ENCODE results near the gene DPH6.

DPH6 gene

DNA sequence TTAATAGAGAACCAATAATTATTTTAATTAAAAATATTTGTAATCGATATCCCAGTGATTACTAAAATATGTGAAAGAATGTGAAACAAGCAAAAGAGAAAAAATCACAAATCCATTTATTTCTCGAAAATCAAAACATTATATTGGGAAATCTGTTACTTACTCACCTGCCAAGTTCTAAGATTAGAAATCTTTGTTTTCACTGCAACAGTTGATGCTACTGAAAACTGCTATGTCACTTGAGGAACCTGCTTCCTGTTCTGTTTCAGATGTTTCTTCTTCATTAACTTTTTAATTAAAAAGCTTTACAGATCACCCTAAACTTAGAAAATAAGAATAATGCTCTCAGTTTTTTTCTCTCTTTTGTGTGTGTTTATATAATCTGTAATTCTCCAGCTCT, 13.7 kb upstream of the DPH6 start:
- Histone ChIP-seq H3K27ac (ENCODE audit: low read length) (no peak overlapping the region), H3K36me3 (ENCODE audit: insufficient read depth, low read depth, low read length) (no peaks in the 10 kb centered on the region), H3K9ac (ENCODE audit: low read depth, low read length) (no peak overlapping the region), H3K27me3 (ENCODE audit: insufficient read depth, low read length) (no peaks in the 10 kb centered on the region), H3K4me3 (ENCODE audit: low read length) (no peak overlapping the region), H3K4me1 (ENCODE audit: insufficient read depth, low read length) (no peaks in the 10 kb centered on the region), H3K9me3 (ENCODE audit: insufficient read depth, low read depth, low read length) (no peaks in the 10 kb centered on the region)

DNA sequence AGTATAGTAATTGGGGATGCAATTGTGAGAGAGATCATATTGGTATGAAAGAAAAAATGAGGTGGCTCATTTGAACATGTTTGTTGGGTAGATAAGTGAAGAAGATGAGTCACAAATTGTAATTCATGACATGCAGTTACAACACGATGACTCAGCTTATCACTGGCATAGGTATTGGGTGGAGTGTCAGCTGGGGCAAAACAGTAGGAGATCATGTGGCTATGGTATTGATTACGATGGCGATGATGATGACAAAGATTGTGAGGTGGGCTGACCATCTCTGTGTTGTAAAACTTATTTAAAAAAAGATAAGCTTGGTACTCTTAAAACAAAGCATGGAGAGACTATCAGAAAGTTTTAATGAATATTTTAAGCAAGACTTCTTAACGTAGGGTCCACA, 11.6 kb upstream of the DPH6 start:
- no peaks in the 10 kb centered on the region for H3K9me3 ChIP-seq (ENCODE audit: insufficient read depth, low read depth, low read length)
- H3K27ac ChIP-seq (ENCODE audit: low read length), result no peak overlapping the region
- no peak overlapping the region for H3K4me3 ChIP-seq (ENCODE audit: low read length)
- H3K36me3 ChIP-seq (ENCODE audit: insufficient read depth, low read depth, low read length), result no peaks in the 10 kb centered on the region
- H3K4me1 ChIP-seq (ENCODE audit: insufficient read depth, low read length), result 0 out of 2 replicates have a peak, but pooled peaks cover 5% of the 10 kb centered on the region
- H3K9ac ChIP-seq (ENCODE audit: low read depth, low read length), result no peak overlapping the region
- H3K27me3 ChIP-seq (ENCODE audit: insufficient read depth, low read length), result no peaks in the 10 kb centered on the region

DNA sequence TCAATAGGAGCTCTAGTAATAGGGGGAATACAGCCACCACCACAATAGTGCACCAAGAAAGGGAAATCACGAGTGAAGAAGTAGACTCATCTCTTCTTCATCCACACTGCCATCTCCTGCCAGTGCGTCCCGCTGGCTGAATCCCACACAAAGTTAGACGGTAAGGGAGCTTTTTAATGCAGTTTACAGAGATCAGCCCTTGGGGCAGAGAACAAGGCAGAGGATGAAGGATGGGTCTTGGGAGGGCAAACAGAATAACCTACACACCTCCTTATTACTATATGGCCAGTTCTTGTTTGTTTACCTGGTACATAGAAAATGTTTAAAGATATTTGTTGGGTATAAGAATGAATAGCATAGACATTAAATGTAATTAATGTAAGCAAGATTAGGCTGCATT, 11.0 kb upstream of the DPH6 start:
- H3K4me3 ChIP-seq (ENCODE audit: low read length), result no peak overlapping the region
- H3K27ac ChIP-seq (ENCODE audit: low read length), result no peak overlapping the region
- H3K9ac ChIP-seq (ENCODE audit: low read depth, low read length), result no peak overlapping the region
- H3K4me1 ChIP-seq (ENCODE audit: insufficient read depth, low read length), result 0 out of 2 replicates have a peak, but pooled peaks cover 5% of the 10 kb centered on the region
- no peaks in the 10 kb centered on the region for H3K9me3 ChIP-seq (ENCODE audit: insufficient read depth, low read depth, low read length)
- no peaks in the 10 kb centered on the region for H3K36me3 ChIP-seq (ENCODE audit: insufficient read depth, low read depth, low read length)
- H3K27me3 ChIP-seq (ENCODE audit: insufficient read depth, low read length), result no peaks in the 10 kb centered on the region

DNA sequence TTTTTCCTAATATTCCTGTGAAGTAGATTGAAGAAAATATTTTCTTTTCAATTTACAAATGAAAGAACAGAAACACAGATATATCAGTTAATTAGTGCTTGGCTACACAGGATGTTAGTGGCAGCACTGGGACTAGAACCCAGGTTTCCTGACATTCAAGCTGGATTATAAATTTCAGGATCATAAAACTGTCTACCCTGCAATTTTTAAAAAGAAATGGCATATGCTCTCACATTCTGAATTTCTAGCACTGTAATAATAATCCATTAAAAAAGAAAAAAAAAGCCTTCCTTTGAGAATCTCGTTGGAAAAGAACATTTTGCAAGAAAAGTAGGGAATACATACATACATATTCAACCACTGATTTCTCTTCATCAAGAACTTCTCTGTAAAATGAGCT, 9.3 kb upstream of the DPH6 start:
- Histone ChIP-seq H3K4me3 (ENCODE audit: low read length) (no peak overlapping the region), H3K9ac (ENCODE audit: low read depth, low read length) (no peak overlapping the region), H3K27me3 (ENCODE audit: insufficient read depth, low read length) (no peaks in the 10 kb centered on the region), H3K9me3 (ENCODE audit: insufficient read depth, low read depth, low read length) (no peaks in the 10 kb centered on the region), H3K27ac (ENCODE audit: low read length) (no peak overlapping the region), H3K36me3 (ENCODE audit: insufficient read depth, low read depth, low read length) (no peaks in the 10 kb centered on the region), H3K4me1 (ENCODE audit: insufficient read depth, low read length) (peaks cover 9% of the 10 kb centered on the region; the same call in 1 of the 2 replicates)

DNA sequence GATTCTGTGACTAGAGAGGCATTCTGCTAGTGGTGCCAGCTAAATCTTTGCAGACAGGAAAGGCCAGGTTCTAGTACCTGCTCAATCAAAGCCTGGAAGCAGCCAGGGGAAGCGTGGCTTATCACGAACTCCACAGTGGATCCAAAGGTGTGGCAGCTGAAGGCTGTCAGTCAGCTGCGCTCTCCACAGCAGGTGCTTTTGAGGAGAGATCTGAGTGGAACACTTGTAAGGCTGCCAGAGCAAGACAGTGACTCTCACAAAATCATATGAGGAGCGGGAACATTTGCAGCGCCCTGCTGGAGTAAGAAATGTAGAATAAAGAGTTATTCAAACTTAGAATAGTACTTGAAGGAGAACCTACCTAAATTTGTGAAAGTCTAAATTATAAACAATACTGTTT, 5.0 kb upstream of the DPH6 start:
- Histone ChIP-seq H3K9ac (ENCODE audit: low read depth, low read length) (no peak overlapping the region), H3K4me3 (ENCODE audit: low read length) (no peak overlapping the region), H3K9me3 (ENCODE audit: insufficient read depth, low read depth, low read length) (no peaks in the 10 kb centered on the region), H3K27me3 (ENCODE audit: insufficient read depth, low read length) (no peaks in the 10 kb centered on the region), H3K36me3 (ENCODE audit: insufficient read depth, low read depth, low read length) (no peaks in the 10 kb centered on the region), H3K27ac (ENCODE audit: low read length) (no peak overlapping the region), H3K4me1 (ENCODE audit: insufficient read depth, low read length) (peaks cover 42% of the 10 kb centered on the region)

DNA sequence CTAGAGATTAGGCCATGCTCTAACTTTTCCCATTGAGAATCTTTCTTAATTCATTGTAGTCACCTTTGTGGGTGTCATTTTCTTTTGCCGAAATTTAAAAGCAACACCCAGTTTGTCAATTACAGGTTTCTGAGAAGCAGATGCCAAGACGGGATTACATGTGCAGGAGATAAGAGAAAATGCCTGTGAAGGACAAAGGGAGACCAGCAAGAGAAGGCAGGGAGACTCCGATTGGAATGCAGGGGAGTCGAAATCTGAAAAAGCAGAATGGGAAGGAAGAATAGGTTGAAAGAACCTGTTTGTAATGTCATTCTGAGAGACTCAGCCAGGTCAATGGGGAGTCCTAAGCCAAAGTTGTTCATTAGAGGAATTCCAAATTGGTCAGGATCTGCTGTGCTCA, 3.6 kb upstream of the DPH6 start:
- Histone ChIP-seq H3K27me3 (ENCODE audit: insufficient read depth, low read length) (no peaks in the 10 kb centered on the region), H3K4me1 (ENCODE audit: insufficient read depth, low read length) (peaks cover 47% of the 10 kb centered on the region), H3K27ac (ENCODE audit: low read length) (peak overlapping the region; percentile 63), H3K9ac (ENCODE audit: low read depth, low read length) (peak overlapping the region; percentile 59; the same call in 1 of the 2 replicates), H3K4me3 (ENCODE audit: low read length) (0 out of 2 replicates have a peak overlapping the region, but pooled peaks have one; percentile 86), H3K36me3 (ENCODE audit: insufficient read depth, low read depth, low read length) (no peaks in the 10 kb centered on the region), H3K9me3 (ENCODE audit: insufficient read depth, low read depth, low read length) (no peaks in the 10 kb centered on the region)

DNA sequence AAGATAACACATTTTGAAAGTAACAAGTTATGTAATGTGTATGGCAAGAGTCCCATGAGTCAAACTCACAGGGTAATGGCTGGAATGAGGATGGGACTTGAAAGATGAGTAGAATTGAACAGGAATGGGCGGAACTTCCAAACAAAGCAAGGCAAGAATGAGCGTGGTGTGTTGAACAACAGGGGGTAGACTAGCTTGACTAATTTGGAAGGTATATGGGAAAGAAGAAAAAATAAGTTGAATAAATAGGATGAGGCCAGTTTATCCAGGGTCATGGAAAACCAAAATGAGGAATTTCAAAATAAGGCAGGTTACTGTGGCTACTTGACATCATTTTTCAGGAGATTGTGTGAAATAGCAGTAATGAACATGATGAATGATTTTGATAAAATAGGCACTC, 2.5 kb upstream of the DPH6 start:
- peak overlapping the region; percentile 63 for H3K27ac ChIP-seq (ENCODE audit: low read length)
- H3K9ac ChIP-seq (ENCODE audit: low read depth, low read length), result peak overlapping the region; percentile 59; the same call in 1 of the 2 replicates

DNA sequence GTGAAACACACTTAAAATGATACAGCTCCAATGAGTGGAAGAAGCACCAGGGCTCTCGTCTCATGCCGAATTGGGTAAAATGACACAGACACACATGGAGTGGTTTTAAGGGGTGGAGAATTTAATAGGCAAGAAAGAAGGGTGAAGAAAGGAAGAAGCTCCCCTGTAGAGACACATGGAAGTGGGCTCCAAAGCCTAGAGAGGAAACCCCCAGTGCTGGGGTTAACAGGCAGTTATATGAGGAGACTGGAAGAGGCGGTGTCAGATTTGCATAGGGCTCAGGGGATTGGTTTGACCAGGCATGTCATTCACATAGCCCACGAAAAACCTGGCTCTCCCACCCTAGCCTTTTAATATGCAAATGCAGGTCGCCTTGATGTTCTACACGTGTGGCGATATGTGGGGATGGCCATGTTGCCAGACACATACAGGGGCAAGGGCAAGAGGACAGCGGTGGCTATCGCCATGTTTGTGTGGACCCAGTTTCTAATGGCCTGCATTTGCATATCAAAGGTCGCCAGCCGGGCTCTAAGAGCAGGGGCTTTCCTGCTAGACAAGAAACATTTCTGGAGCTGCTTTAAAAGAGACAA, 1.9 kb upstream of the DPH6 start:
- peak overlapping the region; percentile 85; the same call in 1 of the 2 replicates for H3K9ac ChIP-seq (ENCODE audit: low read depth, low read length)
- no peaks in the 10 kb centered on the region for H3K9me3 ChIP-seq (ENCODE audit: insufficient read depth, low read depth, low read length)
- peak overlapping the region; percentile 63 for H3K27ac ChIP-seq (ENCODE audit: low read length)
- no peaks in the 10 kb centered on the region for H3K36me3 ChIP-seq (ENCODE audit: insufficient read depth, low read depth, low read length)
- H3K4me1 ChIP-seq (ENCODE audit: insufficient read depth, low read length), result peaks cover 42% of the 10 kb centered on the region
- no peaks in the 10 kb centered on the region for H3K27me3 ChIP-seq (ENCODE audit: insufficient read depth, low read length)
- H3K4me3 ChIP-seq (ENCODE audit: low read length), result peak overlapping the region; percentile 86

More for the DNA sequence above, 2.5 kb upstream of the DPH6 start:
- Histone ChIP-seq H3K4me3 (ENCODE audit: low read length) (peak overlapping the region; percentile 86), H3K27me3 (ENCODE audit: insufficient read depth, low read length) (no peaks in the 10 kb centered on the region), H3K9me3 (ENCODE audit: insufficient read depth, low read depth, low read length) (no peaks in the 10 kb centered on the region), H3K4me1 (ENCODE audit: insufficient read depth, low read length) (peaks cover 42% of the 10 kb centered on the region), H3K36me3 (ENCODE audit: insufficient read depth, low read depth, low read length) (no peaks in the 10 kb centered on the region)

DNA sequence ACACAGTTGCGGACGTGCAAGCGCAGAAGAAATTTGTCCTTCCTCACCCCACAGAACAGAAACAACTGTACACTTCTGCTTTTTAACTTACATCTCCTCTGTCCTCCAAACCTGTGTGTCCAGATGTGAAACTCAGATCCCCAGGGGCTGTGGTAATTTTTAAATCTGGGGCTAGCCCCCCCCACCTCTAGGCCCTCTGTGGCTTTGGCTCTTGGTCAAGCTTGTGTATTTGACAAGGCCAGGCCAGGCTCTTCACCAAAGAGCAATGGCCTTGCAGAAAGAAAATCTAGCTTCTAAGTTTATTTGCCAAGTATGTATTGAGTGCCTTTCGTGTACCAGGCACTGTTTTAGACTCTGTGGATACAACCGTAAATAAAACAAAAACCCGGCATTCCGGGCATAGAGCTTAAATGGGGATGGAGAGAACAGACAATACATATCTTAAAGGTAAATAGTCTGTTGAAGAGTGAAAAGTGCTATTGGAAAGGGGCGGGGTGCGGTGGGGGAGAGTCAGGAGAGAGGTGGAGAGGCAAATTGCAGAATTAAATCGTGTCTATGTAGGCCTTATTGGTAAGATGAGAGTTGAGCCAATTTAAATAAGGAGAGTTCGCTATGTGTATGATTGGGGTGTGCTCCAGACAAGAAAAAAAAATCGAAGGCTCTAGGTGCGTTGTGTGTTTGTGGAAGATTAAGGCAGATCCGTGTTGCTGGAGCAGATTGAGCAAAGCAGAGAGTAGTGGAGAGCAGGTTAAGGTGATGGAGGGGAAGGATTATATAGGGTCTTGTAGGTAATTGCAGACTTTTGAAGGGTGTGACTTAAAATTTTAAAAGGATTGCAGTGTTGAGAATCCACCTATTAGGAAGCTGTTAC, 781 bp upstream of the DPH6 start:
- H3K4me1 ChIP-seq (ENCODE audit: insufficient read depth, low read length), result peaks cover 42% of the 10 kb centered on the region
- H3K36me3 ChIP-seq (ENCODE audit: insufficient read depth, low read depth, low read length), result no peaks in the 10 kb centered on the region
- H3K9me3 ChIP-seq (ENCODE audit: insufficient read depth, low read depth, low read length), result no peaks in the 10 kb centered on the region
- H3K27ac ChIP-seq (ENCODE audit: low read length), result peak overlapping the region; percentile 86
- H3K27me3 ChIP-seq (ENCODE audit: insufficient read depth, low read length), result no peaks in the 10 kb centered on the region
- H3K4me3 ChIP-seq (ENCODE audit: low read length), result peak overlapping the region; percentile 86
- H3K9ac ChIP-seq (ENCODE audit: low read depth, low read length), result peak overlapping the region; percentile 85

DNA sequence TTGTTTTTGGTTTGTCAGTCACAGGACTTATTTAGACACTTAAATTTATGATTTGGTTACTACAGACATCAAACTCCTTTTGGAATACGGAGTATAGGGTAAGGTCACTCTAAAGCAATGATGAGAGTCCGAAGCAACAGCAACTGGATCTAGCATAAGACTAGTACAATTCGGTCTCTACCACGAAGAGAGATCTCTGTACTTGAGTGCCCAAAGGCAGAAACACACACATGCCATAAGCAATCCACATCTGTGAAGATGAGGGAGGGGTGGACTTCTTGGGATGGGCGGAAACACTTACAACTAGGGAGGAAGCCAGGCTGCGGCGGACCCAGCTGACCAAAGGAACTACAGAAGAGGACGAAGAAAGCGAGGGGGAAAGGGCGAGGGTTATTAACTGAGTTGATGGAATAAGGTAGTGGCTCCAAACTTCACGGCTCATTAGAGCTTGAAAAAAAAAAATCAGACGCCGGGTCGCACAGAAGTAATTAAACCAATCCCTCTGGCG, 595 bp downstream of the DPH6 start:
- Histone ChIP-seq H3K4me1 (ENCODE audit: insufficient read depth, low read length) (peaks cover 39% of the 10 kb centered on the region), H3K27me3 (ENCODE audit: insufficient read depth, low read length) (no peaks in the 10 kb centered on the region), H3K9me3 (ENCODE audit: insufficient read depth, low read depth, low read length) (no peaks in the 10 kb centered on the region), H3K27ac (ENCODE audit: low read length) (peak overlapping the region; percentile 87), H3K9ac (ENCODE audit: low read depth, low read length) (peak overlapping the region; percentile 85), H3K4me3 (ENCODE audit: low read length) (peak overlapping the region; percentile 86), H3K36me3 (ENCODE audit: insufficient read depth, low read depth, low read length) (no peaks in the 10 kb centered on the region)

DNA sequence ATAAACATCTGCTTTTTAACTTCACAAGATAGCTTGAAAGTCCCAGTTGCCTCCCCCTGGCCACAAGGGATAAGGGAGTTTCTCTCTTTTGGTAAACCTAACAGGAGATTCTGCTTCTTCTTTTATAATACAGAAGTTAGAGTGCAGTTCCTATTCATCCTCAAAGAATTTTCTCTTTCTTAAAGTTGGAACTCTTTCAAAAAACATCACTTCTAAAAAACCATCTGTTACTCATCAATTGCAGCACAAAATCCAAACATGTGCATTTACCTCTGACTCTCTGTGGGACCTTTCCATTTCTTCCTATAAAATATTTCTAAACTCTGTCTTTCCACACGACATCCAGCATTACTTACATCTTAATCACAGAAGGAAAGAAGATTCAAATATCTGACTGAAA, 5.1 kb downstream of the DPH6 start:
- Histone ChIP-seq H3K4me1 (ENCODE audit: insufficient read depth, low read length) (peaks cover 5% of the 10 kb centered on the region), H3K27me3 (ENCODE audit: insufficient read depth, low read length) (no peaks in the 10 kb centered on the region), H3K4me3 (ENCODE audit: low read length) (no peak overlapping the region), H3K36me3 (ENCODE audit: insufficient read depth, low read depth, low read length) (peaks cover 18% of the 10 kb centered on the region; the same call in 1 of the 2 replicates), H3K27ac (ENCODE audit: low read length) (no peak overlapping the region), H3K9ac (ENCODE audit: low read depth, low read length) (no peak overlapping the region), H3K9me3 (ENCODE audit: insufficient read depth, low read depth, low read length) (no peaks in the 10 kb centered on the region)

DNA sequence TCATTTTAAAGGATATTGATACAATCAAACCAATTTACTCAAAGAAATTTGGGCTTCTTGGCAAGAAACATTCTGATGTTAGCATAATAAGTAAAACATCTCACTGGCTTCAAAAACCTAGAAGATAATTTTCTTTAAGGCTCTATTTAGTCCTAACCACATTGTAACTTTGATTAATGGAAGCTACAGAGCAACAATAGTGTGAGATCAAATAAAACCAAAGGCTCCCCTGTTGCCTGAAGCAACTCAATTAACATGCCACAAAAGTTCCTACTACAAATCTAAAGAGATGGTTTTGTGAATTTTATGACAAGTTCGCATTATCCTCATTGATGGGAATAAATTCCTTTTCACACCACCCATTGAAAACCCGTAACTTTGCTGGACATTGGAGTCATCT, 5.9 kb downstream of the DPH6 start:
- H3K36me3 ChIP-seq (ENCODE audit: insufficient read depth, low read depth, low read length), result peaks cover 18% of the 10 kb centered on the region; the same call in 1 of the 2 replicates
- no peaks in the 10 kb centered on the region for H3K9me3 ChIP-seq (ENCODE audit: insufficient read depth, low read depth, low read length)
- no peak overlapping the region for H3K27ac ChIP-seq (ENCODE audit: low read length)
- H3K4me3 ChIP-seq (ENCODE audit: low read length), result no peak overlapping the region
- H3K9ac ChIP-seq (ENCODE audit: low read depth, low read length), result no peak overlapping the region
- peaks cover 3% of the 10 kb centered on the region for H3K4me1 ChIP-seq (ENCODE audit: insufficient read depth, low read length)
- H3K27me3 ChIP-seq (ENCODE audit: insufficient read depth, low read length), result no peaks in the 10 kb centered on the region
